ENCODE measurements around the gene TCF12.

The TCF12 gene

DNA sequence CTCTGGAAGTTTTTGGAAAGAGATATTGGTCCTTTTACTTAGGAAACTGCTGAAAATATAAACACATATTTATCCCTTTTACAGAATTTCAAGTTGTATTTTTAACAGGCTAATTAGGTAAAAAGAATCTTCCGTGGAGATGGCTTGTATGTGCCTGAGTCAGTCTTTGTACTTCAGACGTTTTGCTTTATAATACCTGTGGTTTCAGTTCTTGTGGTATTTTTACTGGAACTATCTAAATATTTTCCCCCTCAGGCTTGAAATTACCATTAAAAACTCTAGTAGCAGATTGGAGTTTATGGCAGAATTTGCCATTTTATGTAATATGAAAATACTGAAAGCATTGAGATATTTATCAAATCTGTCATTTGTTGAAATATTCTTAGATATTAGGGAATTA lies 306.2 kb downstream of the TCF12 start:
- DNase-seq = no peak

DNA sequence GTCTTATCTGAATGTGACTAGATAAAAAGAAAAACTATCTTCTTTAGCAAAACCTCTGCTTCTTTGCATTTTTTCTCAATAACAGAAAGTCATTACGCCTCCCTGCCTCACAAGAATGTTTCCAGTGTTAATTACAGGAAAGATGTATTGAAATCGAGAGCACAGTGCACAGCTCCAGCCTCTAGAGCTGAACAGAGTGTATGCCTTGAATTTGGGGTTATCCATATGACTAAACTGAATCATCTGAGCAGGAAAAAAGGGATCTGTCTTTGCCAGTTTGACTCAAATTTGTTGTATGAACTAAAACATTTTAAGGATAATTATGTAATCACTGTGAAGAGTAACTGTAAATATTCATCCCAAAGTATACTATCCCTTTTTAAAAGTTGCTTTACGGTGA lies 308.7 kb downstream of the TCF12 start:
- no peak for DNase-seq

DNA sequence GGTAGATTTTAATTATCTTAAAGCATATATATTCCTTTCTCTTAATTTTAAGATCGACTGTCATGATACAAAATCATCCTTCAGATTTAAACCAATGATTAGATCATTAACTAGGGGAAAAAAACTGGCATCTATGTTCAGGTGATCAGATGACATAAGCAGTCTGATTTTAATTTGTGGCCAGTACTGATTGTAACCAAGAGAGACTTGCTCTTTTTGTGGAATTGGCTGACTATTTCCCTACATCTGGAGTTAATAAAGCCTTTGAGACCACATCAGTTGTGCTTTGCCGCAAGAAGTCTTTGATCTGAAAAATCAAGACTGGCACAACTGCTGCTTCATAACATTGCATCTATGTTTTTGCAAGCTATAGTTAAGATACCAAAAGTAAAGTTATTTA lies 309.5 kb downstream of the TCF12 start:
- no peak for DNase-seq

DNA sequence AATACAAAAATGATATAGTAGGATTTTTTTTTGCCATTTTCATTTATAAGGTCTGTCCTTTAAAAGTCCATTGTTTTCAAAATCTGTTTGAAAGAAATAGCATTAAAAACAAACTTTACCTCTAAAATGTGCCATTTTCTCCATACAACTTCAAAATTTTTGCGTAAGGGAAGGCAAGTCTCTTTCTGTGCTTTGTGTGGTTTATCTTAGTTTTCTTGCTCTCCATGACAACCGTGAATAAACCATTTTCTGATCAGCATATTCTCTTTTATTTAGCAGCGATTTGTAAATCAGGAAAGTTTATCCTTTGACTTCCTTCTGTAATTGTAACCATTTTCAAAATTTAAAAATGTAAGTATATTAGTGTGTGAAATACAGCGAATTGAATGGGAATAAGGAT lies 310.0 kb downstream of the TCF12 start:
- no peak for DNase-seq

DNA sequence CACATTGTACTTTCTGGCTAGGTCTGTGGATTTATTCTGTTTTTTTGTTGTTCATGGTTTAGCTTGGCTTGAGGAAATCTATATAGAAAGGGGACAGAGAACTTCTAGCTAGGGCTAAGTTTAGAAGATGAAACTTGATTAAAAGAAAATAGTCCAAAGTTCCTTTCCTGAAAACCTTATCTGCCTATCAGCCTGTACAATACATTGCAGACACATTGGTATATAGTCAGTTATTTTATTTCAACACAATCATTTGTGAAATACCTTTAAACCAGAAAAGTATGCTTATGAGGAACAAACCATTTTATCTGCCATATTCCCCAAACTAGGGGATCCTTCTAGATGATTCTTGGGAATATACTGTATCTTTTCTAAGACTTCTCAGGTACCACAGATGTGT lies 310.6 kb downstream of the TCF12 start:
- no peak for DNase-seq

DNA sequence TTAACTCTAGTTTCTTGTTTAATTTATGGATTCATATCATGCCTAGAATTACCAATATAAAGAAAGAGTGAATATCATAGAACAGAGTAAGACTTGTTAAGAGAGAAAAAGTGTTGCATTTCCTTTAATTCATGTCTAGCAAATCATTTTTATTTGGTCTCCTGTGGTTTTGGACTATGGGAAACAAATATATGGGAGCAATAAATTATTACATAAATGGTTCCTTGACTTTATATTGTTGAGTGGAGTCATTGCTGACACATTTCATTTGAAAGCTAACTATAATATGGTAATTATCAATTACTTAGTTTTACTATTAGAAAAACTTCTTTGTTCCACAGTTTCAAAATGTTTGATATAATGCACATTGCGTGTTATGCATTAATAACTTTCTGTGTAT lies 313.1 kb downstream of the TCF12 start:
- DNase-seq = no peak

DNA sequence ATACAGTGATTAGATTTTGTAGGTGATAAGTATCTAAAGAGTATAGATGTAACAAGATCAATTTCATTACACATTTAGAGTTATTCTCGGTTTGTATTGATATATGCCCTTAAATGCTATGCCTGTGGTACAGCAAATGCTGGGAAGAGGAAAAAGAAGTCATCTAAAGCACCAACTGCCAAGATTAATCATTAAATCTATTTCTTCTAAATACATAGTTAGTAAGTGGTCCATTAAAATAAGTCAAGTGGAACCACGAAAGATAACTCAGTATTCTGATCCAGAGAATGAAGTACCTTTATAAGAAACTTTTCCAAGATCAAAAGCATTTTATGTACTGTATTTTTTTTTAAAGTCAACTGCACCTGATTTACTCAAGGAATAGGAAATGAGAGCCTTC lies 315.7 kb downstream of the TCF12 start:
- no peak for DNase-seq

DNA sequence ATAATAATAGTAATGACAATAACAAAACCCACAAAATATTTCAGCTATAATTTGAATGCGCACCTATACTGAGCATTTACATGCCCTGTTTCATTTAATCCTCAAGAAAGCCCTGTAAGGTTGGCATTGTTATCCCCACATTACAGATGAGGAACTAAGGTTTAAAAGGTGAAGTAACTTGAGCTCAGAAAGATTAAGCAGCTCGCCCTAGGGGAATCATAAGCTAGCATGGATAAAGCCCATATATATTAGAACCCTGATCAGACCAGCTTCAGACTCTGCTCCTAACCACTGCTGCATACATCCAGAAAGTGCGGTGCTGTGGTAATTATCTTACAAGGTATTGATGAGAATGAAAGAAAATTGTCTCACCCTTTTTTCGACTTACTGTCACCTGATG lies 316.7 kb downstream of the TCF12 start:
- DNase-seq = no peak

DNA sequence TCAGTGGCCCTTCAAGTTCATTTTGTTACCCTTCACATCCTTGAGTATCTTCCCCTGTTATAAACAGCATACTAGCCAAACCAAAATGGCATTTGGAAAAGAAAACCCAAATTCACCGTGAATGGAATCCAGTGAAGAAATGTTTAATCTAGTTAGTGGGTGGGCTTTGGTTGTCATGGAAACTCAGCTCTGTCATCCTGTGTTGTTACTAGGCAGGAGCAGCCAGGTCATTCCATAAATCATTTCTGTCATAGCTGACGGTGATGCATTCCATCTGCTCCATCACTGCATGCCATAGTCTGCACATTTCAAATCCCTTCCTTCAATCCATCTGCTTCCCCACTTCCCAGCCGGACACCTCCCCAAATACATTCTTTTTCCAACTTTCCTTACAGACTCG lies 317.4 kb downstream of the TCF12 start:
- DNase-seq = peak; percentile 39

DNA sequence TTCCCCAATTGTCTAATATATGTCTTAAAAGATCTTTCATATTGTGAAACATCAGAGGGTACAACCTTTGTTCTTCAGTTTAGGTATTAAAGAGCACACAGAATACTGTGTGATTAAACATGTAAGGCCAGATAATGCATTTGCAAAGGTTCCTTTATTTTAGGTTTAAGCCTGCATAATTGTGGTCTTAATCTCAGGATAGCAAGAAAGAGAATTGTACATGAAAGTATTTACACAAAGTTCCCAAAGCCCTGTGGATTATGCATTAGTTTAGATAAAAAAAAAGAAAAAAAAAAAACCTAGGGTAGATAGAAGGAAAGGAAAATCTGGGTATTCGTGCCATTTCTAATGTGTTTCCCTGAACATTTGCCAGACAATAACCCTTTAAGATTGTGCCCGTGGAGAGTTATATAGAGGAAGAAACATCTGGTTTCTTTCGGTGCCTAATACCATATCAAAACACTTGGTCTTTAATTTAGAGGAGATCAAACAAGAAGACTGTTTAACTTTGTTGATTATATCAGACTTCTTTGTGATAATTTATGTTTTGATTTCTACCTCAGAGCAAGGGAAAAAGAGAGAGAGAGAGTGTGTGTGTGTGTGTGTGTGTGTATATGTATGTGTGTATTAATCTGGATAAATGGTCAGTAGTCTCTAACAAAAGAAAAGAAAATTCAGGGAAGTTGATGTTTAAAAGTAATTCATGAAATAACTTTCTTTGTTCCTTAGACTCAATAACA lies 318.3 kb downstream of the TCF12 start:
- no peak for DNase-seq

DNA sequence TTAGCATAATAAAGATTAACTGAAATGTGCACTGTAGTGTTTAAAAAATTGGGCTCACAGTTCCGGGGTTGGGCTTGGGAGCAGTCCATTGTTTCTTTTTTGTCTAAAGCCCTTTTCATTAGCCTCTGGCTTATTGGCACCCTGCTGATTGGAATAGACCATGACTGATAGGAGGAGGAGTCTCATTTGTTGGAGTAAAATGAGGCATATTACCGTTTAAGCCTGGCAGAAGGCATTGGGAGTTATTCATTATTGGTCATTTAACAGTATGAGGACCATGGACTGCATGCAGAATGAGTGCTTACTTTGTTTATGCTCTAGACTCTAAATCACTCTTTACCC lies 318.8 kb downstream of the TCF12 start:
- DNase-seq = peak; percentile 75

DNA sequence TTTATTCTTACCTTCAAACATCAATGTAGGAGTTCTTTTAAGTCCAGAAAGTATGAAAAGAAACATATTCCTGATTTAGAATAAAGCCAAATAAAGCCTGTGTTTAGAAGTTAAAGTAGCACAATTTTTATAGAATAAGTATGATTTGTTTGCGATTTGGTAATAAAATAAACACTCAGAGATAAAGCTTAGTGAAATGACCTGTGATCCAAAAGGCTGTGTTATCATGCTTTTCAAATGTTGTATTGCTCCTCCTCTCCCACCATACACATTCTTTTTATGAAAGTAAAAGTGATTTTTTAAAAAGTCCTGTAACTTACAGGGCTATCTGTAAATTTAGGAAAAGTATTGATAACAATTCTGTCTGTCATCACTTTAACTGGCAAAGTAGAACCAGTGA lies 319.2 kb downstream of the TCF12 start:
- DNase-seq = no peak

DNA sequence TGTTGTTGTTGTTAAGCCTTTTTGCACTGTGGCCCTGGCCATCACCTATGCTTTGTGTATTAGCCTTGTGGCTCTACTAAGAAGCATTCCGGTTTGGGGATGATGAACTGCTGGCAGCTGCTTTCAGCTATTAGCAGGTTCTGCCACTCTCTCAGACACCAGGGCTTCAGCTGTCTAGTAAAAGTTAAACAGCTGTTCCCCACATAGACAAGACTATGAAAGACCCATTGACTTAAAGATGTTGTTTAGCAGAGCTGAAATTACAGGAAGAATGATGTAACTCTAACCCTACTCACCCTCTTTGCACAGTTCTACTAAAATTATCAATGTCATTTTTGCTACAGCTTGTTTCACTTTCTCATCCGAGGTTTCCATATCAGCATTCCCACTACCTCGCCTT lies 326.7 kb downstream of the TCF12 start:
- DNase-seq = no peak

DNA sequence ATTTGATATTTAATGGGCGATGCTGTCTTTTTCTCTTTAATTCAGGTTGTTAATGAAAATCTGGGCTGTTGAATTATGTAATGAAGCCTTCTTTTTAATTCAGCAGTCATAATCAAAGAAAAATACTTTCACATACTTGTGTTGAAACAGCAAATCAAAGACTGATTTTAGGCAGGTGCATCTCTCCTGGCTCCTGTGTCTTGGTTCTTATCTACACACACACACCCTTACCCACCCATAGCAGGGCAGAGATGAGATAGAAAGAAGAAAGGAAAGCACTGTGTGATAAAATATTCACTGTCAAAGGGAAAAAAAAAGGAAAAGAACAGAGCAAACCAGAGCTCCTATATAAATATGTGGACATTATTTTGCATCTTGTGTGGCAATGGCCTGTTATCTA lies 327.3 kb downstream of the TCF12 start:
- DNase-seq = no peak

DNA sequence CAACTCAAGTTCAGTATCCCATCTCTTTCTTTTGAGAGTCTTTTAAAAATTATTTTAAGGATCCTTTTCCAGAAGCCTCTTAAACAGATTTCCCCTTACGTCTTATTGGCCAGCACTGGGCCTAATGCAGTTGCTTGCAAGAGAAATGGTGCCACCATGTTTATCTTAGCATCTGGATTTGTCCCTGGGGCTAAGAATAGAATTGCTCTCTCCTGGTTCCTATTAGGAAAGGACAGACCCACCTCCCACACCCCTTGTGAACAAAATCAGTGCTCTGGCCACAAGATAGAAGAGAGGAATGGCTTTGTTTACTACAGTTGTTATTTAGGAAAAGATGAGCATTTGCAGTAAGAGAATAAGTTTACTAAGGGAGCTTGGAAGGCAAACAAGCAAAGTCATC lies 329.6 kb downstream of the TCF12 start:
- no peak for DNase-seq

DNA sequence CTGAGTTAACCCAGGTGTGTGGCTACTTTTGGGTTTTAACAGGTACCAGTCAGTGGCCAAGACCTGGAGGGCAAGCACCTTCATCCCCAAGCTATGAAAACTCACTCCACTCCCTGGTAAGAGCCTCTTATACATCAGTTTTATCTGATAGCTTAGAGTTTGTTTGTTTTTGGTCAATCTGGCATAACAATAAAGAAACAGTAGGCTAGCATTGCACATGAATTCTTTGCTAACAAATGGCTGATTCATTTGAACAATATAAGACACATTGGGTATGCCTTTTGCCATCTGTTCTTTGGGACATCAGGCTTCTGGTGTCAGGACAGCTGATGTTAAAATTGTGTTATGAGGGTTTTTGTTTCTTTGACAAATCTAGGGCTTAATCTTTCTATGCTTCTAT lies 332.9 kb downstream of the TCF12 start:
- no peak for DNase-seq

DNA sequence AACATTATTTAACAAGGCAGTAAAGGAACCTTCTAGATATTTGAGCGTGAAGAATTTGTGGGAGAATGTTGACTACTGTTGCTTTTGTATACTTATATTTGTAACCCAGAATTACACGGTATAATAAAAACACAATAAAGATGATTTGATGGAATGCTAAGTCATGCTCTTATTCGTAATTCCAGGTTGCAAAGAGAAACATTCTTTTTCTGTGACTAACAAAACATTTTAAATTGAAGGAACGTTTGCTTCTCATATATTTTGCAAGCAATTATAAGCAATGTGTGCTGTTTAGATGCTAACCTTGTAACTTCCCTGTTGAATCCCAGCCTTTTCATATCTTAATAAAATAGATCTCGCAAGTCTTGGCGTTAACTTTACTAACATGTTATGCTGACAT lies 333.5 kb downstream of the TCF12 start:
- DNase-seq = no peak

DNA sequence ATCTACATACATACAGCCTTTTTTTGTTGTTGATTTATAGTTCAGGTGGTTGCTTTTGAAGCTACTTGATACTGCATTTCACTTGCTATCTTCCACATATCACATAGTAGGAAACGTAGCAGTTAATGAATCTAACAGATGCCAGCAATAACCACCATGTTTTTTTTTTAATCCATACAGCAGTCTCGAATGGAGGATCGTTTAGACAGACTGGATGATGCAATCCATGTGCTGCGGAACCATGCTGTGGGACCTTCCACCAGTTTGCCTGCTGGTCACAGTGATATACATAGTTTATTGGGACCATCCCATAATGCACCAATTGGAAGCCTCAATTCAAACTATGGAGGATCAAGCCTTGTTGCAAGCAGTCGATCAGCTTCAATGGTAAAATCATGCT lies 334.6 kb downstream of the TCF12 start:
- no peak for DNase-seq

DNA sequence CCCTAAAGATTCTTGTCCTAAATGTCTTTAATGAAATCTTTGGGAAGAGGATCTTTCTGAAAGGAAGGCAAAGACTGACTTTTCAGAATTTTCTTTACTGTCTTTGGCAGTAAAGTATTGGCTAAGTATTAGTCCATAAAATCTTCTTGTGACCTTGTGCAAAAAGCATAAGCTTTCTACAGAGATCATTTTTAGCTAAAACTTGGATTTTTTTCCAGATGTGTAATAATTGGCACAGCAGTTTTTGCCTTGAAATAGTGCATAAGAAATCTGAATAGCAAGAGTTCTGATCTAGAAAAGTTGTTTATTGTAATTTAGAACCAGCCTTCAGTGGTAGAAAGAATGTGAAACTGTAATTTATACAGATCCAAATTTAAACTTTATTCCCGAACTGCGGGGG lies 335.1 kb downstream of the TCF12 start:
- DNase-seq = no peak

DNA sequence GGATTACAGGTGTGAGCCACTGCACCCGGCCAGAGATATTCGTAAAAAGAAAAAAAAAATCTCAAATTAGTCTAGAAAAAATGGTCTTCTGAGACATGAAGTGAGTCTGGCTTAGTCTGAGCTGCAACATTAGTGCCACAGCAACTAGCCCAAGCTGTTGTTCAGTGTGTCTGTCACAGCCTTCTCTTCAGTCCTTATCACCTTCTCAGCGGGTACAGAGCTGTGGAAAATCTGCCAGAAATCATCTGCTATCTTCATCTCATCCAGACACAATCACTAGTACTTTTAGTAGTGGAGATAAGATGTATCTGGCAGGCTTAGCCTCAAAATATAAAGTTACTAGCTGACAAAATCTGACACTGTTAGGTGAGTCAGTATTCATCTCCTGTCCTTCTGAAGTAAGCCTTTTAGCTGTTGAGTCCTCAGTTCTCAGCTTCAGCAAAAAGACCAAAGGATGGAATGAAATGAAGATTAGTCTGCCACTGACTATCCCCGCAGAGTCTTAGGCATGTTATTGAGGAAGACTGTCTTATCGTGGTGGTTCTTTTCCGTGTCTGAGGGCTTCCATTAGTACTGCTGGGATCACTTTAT lies 337.4 kb downstream of the TCF12 start:
- no peak for DNase-seq

DNA sequence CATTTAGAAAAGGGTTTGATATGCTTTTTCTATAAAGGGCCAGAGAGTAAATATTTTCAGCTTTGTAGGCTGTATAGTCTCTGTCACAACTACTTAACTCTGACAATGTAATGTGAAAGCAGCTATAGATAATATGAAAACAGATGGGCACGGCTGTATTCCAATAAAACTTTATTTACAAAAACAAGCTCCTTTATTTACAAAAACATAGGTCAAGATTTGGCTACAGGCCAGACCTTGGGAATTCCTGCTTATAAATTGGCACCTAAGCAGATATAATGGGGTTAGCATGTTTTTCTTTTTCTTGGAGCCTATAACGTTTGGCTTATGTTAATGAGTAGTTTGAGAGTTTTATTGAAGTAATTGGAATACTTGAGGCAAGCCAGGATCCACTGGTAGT lies 338.5 kb downstream of the TCF12 start:
- DNase-seq = peak; percentile 14

DNA sequence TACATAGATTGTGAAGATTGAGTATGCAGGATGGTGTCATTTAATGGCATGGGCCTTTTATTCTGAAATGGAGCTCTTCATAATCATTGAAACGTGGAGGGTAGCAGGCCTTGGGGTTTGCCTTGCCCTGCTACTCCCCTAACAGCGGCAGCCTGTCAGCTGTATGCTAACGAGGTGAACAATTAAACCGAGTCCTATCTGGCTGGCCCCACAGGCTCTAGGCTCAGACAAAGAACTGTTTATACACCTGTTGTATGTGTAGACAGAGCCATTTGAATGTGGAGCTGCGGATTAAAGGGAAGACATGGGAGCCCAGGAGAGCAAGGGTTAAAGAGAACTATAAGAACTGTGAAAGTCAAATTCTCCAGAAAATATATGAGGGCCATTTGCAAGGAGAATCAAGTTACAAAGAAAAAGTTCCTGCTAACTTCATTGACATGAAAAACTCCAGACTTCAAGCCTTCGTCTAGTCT lies 341.2 kb downstream of the TCF12 start:
- DNase-seq = peak; percentile 98

DNA sequence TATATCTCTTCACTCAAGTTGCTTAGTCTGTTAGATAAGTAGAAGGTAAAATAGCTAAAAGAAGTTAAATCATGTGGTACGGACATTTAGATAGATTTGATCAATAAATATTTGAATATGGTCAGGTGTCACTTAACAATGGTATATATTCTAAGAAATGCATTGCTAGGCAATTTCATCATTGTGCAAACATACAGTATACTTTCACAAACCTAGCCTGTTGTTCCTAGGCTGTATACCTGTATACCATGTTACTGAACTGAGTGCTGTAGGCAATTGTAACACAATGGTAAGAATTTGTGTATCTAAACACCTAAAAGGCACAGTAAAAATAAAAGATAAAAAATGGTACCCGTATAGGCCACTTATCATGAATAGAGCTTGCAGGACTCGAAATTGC lies 345.1 kb downstream of the TCF12 start:
- DNase-seq = peak; percentile 23

DNA sequence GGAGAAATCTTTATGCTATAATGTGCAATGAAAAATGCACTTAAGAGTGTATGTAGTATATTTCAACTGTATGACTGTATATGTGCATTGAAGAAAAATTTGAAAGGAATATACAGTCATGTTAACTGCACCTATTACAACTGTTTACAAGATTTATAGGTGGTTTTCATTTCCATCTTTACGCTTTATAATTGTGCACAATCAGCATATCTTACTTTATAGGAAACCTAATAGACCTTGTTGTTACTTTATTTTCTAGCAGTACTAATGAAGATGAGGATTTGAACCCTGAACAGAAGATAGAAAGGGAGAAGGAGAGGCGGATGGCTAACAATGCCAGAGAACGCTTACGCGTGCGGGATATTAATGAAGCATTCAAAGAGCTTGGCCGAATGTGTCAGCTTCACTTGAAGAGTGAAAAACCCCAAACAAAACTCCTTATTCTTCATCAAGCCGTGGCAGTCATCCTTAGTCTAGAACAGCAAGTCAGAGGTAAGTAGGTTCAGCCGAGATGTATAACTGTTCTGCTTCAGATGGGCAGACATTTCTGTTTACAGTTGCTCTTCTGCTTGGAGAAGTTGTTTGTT lies 354.4 kb downstream of the TCF12 start:
- DNase-seq = no peak

DNA sequence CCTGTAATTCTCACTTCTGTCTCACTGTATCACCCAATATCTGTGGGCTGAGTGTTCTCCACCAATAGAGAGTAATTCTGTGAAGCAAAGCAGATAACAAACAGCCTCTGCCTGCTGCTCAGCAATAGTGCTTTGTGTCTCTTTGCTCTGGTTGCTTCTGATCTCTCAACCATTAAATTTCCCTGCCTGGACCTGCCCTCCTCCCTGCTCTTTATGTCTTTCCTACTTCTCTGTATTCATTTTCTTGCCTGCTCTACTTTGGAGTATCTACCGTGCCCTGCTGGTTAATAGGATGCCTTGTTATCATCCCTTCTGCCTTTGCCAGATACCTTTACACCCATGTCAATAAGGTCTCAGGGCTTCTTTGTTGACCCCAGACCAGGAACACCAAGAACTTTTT lies 355.0 kb downstream of the TCF12 start:
- no peak for DNase-seq
